ENCODE data around the gene PITX1. TPM values are rescaled to one million over a fixed set of nuclear protein-coding genes. Genes with fewer than 3 reads are reported as not detected.

The PITX1 gene
- total and polyA plus RNA-seq, 2 donors (not counting 3 experiments of a cell fraction or from before 2014, with no cell fraction given), result 0.48 to 6.0 TPM

DNA sequence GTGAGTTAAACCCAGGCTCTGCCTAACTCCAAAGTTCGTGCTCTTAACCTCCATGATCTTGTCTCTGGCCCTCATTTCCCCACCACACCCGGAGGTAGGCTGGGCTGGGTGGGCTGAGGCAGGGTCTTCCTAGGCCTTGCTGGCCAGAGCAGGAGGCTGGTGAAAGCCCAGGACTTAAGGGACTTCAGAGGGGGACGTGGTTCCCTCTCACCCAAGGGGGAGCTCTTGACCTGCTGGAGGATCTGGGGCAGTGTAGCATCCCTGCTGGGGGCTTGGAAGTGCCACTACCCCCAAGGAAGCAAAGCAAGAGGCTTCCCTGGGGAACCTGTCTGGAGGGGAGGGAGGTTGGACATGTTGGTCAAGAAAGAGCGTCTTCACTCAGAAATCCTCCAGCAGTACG is 14.7 kb downstream of the PITX1 start:
- POLR2A ChIA-PET, result no interaction called here
- H3K4me1 ChIP-seq (ENCODE audit: control insufficient read depth, extremely low read depth, insufficient read depth, low read length), result no peaks in the 10 kb centered on the region
- CTCF ChIA-PET, result interaction anchor here (1.3 kb wide), 1 partner anchor 542 kb away, joined by 3 read pairs; no protein-coding TSS in a partner anchor
- no peaks in the 10 kb centered on the region for H3K36me3 ChIP-seq (ENCODE audit: control insufficient read depth in 2 of 2, extremely low read depth in 1 of 2, insufficient read depth in 2 of 2, low read length in 2 of 2)
- H4K20me1 ChIP-seq (replicated peaks; ENCODE audit: control insufficient read depth, extremely low read depth, insufficient read depth, low read length), result no peaks in the 10 kb centered on the region
- BruUV-seq (replicated peaks), result no TSS peak
- no peak for FAIRE-seq
- peaks cover 4 to 9% of the 10 kb centered on the region in 2 experiments for H3K27me3 ChIP-seq (ENCODE audit: control insufficient read depth in 2 of 2, insufficient read depth in 2 of 2, low read length in 2 of 2)
- H3K79me2 ChIP-seq (ENCODE audit: control insufficient read depth, insufficient read depth, low read length), result no peaks in the 10 kb centered on the region
- no peak overlapping the region for H2AFZ ChIP-seq (ENCODE audit: low read depth, low read length)
- no peak overlapping the region for H3K27ac ChIP-seq (ENCODE audit: insufficient read depth, low read depth, low read length)
- dilution Hi-C loops (cut with MboI; ENCODE audit: extremely low pct_ligation_motif_present, low sequenced_read_pairs) (no loop called here), intact Hi-C loops (cut with micrococcal nuclease) (no loop called here)
- H3K9me1 ChIP-seq (replicated peaks; ENCODE audit: control insufficient read depth, extremely low read depth, insufficient read depth, low read length), result no peaks in the 10 kb centered on the region
- TF ChIP-seq, protein P1, sequence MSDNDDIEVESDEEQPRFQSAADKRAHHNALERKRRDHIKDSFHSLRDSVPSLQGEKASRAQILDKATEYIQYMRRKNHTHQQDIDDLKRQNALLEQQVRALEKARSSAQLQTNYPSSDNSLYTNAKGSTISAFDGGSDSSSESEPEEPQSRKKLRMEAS (IDR thresholded peaks at IDR 0.05; ENCODE audit: insufficient read depth, insufficient read length), result no peak
- TF ChIP-seq POLR2AphosphoS5 (IDR thresholded peaks at IDR 0.05; ENCODE audit: insufficient read depth, low read depth, low read length), result no peak
- no peak for TF ChIP-seq GATA2 (IDR thresholded peaks at IDR 0.05; ENCODE audit: insufficient read depth, insufficient read length, low read depth, low read length)
- no peak for TF ChIP-seq FOS (IDR thresholded peaks at IDR 0.05; ENCODE audit: borderline replicate concordance, insufficient read depth, low read length)
- TF ChIP-seq JUN (IDR thresholded peaks at IDR 0.05; ENCODE audit: borderline replicate concordance, insufficient read depth, insufficient read length, low read depth), result no peak
- TF ChIP-seq, protein P2, sequence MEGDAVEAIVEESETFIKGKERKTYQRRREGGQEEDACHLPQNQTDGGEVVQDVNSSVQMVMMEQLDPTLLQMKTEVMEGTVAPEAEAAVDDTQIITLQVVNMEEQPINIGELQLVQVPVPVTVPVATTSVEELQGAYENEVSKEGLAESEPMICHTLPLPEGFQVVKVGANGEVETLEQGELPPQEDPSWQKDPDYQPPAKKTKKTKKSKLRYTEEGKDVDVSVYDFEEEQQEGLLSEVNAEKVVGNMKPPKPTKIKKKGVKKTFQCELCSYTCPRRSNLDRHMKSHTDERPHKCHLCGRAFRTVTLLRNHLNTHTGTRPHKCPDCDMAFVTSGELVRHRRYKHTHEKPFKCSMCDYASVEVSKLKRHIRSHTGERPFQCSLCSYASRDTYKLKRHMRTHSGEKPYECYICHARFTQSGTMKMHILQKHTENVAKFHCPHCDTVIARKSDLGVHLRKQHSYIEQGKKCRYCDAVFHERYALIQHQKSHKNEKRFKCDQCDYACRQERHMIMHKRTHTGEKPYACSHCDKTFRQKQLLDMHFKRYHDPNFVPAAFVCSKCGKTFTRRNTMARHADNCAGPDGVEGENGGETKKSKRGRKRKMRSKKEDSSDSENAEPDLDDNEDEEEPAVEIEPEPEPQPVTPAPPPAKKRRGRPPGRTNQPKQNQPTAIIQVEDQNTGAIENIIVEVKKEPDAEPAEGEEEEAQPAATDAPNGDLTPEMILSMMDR (IDR thresholded peaks at IDR 0.05; ENCODE audit: extremely low read depth in 1 of 2, insufficient read depth in 1 of 2, low read depth in 1 of 2, low read length in 2 of 2), result no peak
- no peak overlapping the region for H3K4me3 ChIP-seq (replicated peaks in 1 of 3; ENCODE audit: insufficient read depth in 1 of 3, low read depth in 1 of 3, low read length in 3 of 3)
- H3K9me3 ChIP-seq (replicated peaks; ENCODE audit: control insufficient read depth, insufficient read depth, low read length), result no peaks in the 10 kb centered on the region
- DNase-seq (ENCODE audit: low read depth, low spot score), result no peak
- H3K9ac ChIP-seq (replicated peaks; ENCODE audit: extremely low read depth, insufficient read depth, low read length), result no peak overlapping the region
- no peak overlapping the region for H3K4me2 ChIP-seq (ENCODE audit: insufficient read depth, low read length)
